HG03095 (cell line): Measurements from ENCODE around the gene MRPL49.
"Not testable (repeated sequence)": the region's sequence is repeated elsewhere in the genome, so short reads cannot be mapped to it uniquely, and the experiment has no call there.

Experiments
- ATAC-seq: cut with Tn5 transposase; IDR thresholded peaks from one replicate; pipeline ENCODE4 v1.9.1; 2021; ENCODE audit warnings: moderate library complexity; ENCODE audit not compliant: unreplicated experiment

The MRPL49 gene

GRCh38 chr11:65163684-65164083 lies 41.6 kb downstream of the MRPL49 start:
- no peak for ATAC-seq

- ATAC-seq: no peak
Observed at GRCh38 chr11:65165410-65166317, 43.5 kb downstream of the MRPL49 start.

GRCh38 chr11:65166893-65167292 lies 44.8 kb downstream of the MRPL49 start:
- ATAC-seq: no peak

GRCh38 chr11:65167656-65168055 lies 45.5 kb downstream of the MRPL49 start:
- ATAC-seq: no peak

GRCh38 chr11:65169164-65169641 lies 47.1 kb downstream of the MRPL49 start:
- ATAC-seq: no peak

GRCh38 chr11:65170058-65170534 lies 48.0 kb downstream of the MRPL49 start, which contains the start of gene SPDYC:
TSS of gene SPDYC (plus strand) at chr11:65170233. CDS start at chr11:65171358, 1,125 bp downstream.
- ATAC-seq: no peak

GRCh38 chr11:65172600-65172999 lies 50.5 kb downstream of the MRPL49 start:
- ATAC-seq: no peak

- ATAC-seq: not testable (repeated sequence)
Observed at GRCh38 chr11:65174571-65175010, 52.5 kb downstream of the MRPL49 start.
